HG03196 (cell line): ENCODE results near the gene MACO1.
A peak's percentile ranks its signal among the peaks of the same experiment; 100 is the strongest.
"Not testable (repeated sequence)": the region's sequence is repeated elsewhere in the genome, so short reads cannot be mapped to it uniquely, and the experiment has no call there.

Source experiments
- ATAC-seq: cut with Tn5 transposase; IDR thresholded peaks from one replicate; pipeline ENCODE4 v1.9.1; 2021; ENCODE audit not compliant: unreplicated experiment

The MACO1 gene

GRCh38 chr1:25425098-25426085 is 5.3 kb upstream of the MACO1 start:
- no peak for ATAC-seq

GRCh38 chr1:25427696-25428095 is 3.0 kb upstream of the MACO1 start:
- ATAC-seq, result no peak

- ATAC-seq, result no peak
Observed at GRCh38 chr1:25428475-25429166, 2.1 kb upstream of the MACO1 start.

GRCh38 chr1:25430967-25431881 is 527 bp downstream of the MACO1 start:
- ATAC-seq, result peak; percentile 23

- ATAC-seq, result no peak
Observed at GRCh38 chr1:25431955-25432719, 1.4 kb downstream of the MACO1 start.

GRCh38 chr1:25432749-25433388 is 2.2 kb downstream of the MACO1 start:
- ATAC-seq, result no peak

- no peak for ATAC-seq
Observed at GRCh38 chr1:25433389-25434186, 2.9 kb downstream of the MACO1 start.

- ATAC-seq, result no peak
Observed at GRCh38 chr1:25435397-25436108, 4.9 kb downstream of the MACO1 start.

- ATAC-seq, result no peak
Observed at GRCh38 chr1:25437672-25438071, 7.0 kb downstream of the MACO1 start.

GRCh38 chr1:25439287-25439686 is 8.6 kb downstream of the MACO1 start:
- no peak for ATAC-seq

- no peak for ATAC-seq
Observed at GRCh38 chr1:25442178-25442577, 11.5 kb downstream of the MACO1 start.

- no peak for ATAC-seq
Observed at GRCh38 chr1:25443030-25443699, 12.5 kb downstream of the MACO1 start.

GRCh38 chr1:25444604-25445003 is 13.9 kb downstream of the MACO1 start:
- ATAC-seq, result not testable (repeated sequence)

GRCh38 chr1:25445993-25446538 is 15.4 kb downstream of the MACO1 start:
- no peak for ATAC-seq

GRCh38 chr1:25447547-25447946 is 16.9 kb downstream of the MACO1 start:
- no peak for ATAC-seq

GRCh38 chr1:25450891-25451290 is 20.2 kb downstream of the MACO1 start:
- ATAC-seq, result no peak

GRCh38 chr1:25451908-25452307 is 21.2 kb downstream of the MACO1 start:
- no peak for ATAC-seq
